ENCODE measurements around the gene AFF4.
"Not testable (repeated sequence)": the region's sequence is repeated elsewhere in the genome, so short reads cannot be mapped to it uniquely, and the experiment has no call there.

- not testable (repeated sequence) for TF ChIP-seq CTCF (conservative IDR thresholded peaks at IDR 0.05; ENCODE audit: low read depth, low read length); EZH2 (IDR thresholded peaks at IDR 0.05; ENCODE audit: borderline replicate concordance, low read depth, low read length, poor library complexity, severe bottlenecking)
Observed at GRCh38 chr5:132961123-132961815, 2.2 kb downstream of the AFF4 start.

Data from A673 (cell line).